Left lung (tissue), 10 donors: ENCODE measurements around the gene COL25A1. TPM values are rescaled to one million over a fixed set of nuclear protein-coding genes. Genes with fewer than 3 reads are reported as not detected.

Experiments
- ATAC-seq: fragments of 200-7000 bp; cut with Tn5 transposase; one replicate; pipeline ENCODE4 v1.9.1; 2020; ENCODE audit warnings: moderate library complexity
- DNase-seq, 4 donors: peaks; one replicate each; pipeline ENCODE4 v3.0.0-alpha.2; 2013 to 2020
- H3K27ac ChIP-seq, 2 donors: fragments of 200-600 bp; sonication (generic) in 1 of 2; one replicate each; pipeline versions ENCODE4 v1.5.0 to v1.8.0; 2020 to 2021
- H3K27me3 ChIP-seq, 2 donors: fragments of 200-600 bp; sonication (generic) in 1 of 2; one replicate each; pipeline versions ENCODE4 v1.5.0 to v1.8.0; 2020 to 2021
- H3K36me3 ChIP-seq, 2 donors: fragments of 200-600 bp; sonication (generic) in 1 of 2; one replicate each; pipeline versions ENCODE4 v1.5.0 to v1.8.0; 2020 to 2021
- H3K4me1 ChIP-seq, 2 donors: fragments of 200-600 bp; one replicate each; pipeline ENCODE4 v1.8.0; 2021
- H3K4me3 ChIP-seq, 2 donors: fragments of 200-600 bp; sonication (generic) in 1 of 2; one replicate each; pipeline versions ENCODE4 v1.5.0 to v1.8.0; 2020 to 2021; ENCODE audit warnings: mild to moderate bottlenecking in 1 of 2
- H3K9me3 ChIP-seq, 2 donors: fragments of 200-600 bp; sonication (generic) in 1 of 2; one replicate each; pipeline versions ENCODE4 v1.5.0 to v1.8.0; 2020 to 2021
- CTCF ChIP-seq, 2 donors: fragments of 200-600 bp; sonication (generic) in 1 of 2; IDR thresholded peaks; one replicate each; pipeline versions ENCODE4 v1.5.0 to v1.8.0; 2021; ENCODE audit warnings: antibody characterized with exemption in 2 of 2
- intact Hi-C, 2 donors: fragments of 100-400 bp; cut with DNase I; formaldehyde crosslinking; loops; one replicate each; pipeline versions ENCODE4 v1.11.2 to v1.14.2; 2022
- polyA plus RNA-seq, 6 donors: library from polyadenylated mRNA; unstranded; fragments of 120-200 nt; gene quantifications; one replicate each; pipeline ENCODE4 v1.2.1, GENCODE V29; 2013; ENCODE audit not compliant: insufficient read length in 6 of 6
- total RNA-seq, 2 donors: library from RNA; stranded (reverse); fragmentation: NEBNext Ultra II Directional; extraction: Animal tissue kit (Norgen Biotek cat#: 25700); gene quantifications; one replicate each; pipeline ENCODE4 v1.2.1, GENCODE V29; 2021
- donor health status: DM: no; HTN: yes; CAD: no.
- donor health status: DM: no; HTN: no; CAD: no.

The COL25A1 gene
- total and polyA plus RNA-seq, 8 donors, result 0.13 to 1.8 (median 1.4) TPM

GRCh38 chr4:109294006-109294405 lies 8.5 kb downstream of the COL25A1 start:
- Histone ChIP-seq H3K27ac (no peak overlapping the region), H3K36me3 (no peaks in the 10 kb centered on the region), H3K4me1 (no peaks in the 10 kb centered on the region), H3K9me3 (no peaks in the 10 kb centered on the region), H3K27me3 (peaks cover 0 to 24% of the 10 kb centered on the region in 2 donors), H3K4me3 (no peak overlapping the region)
- ATAC-seq (peak; percentile 52), DNase-seq (no peak)
- intact Hi-C loops, result no loop called here
- TF ChIP-seq CTCF (IDR thresholded peaks at IDR 0.05), result peak in 1 of 2 donors; percentile 37

GRCh38 chr4:109291707-109292238 lies 10.7 kb downstream of the COL25A1 start:
- H3K27ac ChIP-seq, result no peak overlapping the region
- no peaks in the 10 kb centered on the region for H3K9me3 ChIP-seq
- H3K4me1 ChIP-seq, result no peaks in the 10 kb centered on the region
- peaks cover 0 to 1% of the 10 kb centered on the region in 2 donors for H3K27me3 ChIP-seq
- TF ChIP-seq CTCF (IDR thresholded peaks at IDR 0.05), result no peak
- ATAC-seq (no peak), DNase-seq (no peak)
- no peaks in the 10 kb centered on the region for H3K36me3 ChIP-seq
- H3K4me3 ChIP-seq, result no peak overlapping the region
- intact Hi-C loops, result no loop called here

GRCh38 chr4:109290918-109291317 lies 11.5 kb downstream of the COL25A1 start:
- no peak for TF ChIP-seq CTCF (IDR thresholded peaks at IDR 0.05)
- Histone ChIP-seq H3K27ac (no peak overlapping the region), H3K27me3 (no peaks in the 10 kb centered on the region), H3K4me3 (no peak overlapping the region), H3K4me1 (no peaks in the 10 kb centered on the region), H3K9me3 (no peaks in the 10 kb centered on the region), H3K36me3 (no peaks in the 10 kb centered on the region)
- intact Hi-C loops, result no loop called here
- DNase-seq (no peak), ATAC-seq (no peak)

- no peak overlapping the region for H3K4me3 ChIP-seq
- no peaks in the 10 kb centered on the region for H3K36me3 ChIP-seq
- H3K9me3 ChIP-seq, result no peaks in the 10 kb centered on the region
Measured at GRCh38 chr4:109278594-109279031, 23.8 kb downstream of the COL25A1 start.

More at GRCh38 chr4:109278594-109279031, 23.8 kb downstream of the COL25A1 start:
- TF ChIP-seq CTCF (IDR thresholded peaks at IDR 0.05), result no peak
- DNase-seq (no peak), ATAC-seq (no peak)
- intact Hi-C loops, result no loop called here
- Histone ChIP-seq H3K27me3 (no peaks in the 10 kb centered on the region), H3K4me1 (no peaks in the 10 kb centered on the region), H3K27ac (no peak overlapping the region)
